NCI-H1436 (cell line): ENCODE measurements around the gene CACNA1I.
"Not testable (repeated sequence)": the region's sequence is repeated elsewhere in the genome, so short reads cannot be mapped to it uniquely, and the experiment has no call there.

Experiments
- DNase-seq: peaks from one replicate; lab custom pipeline; 2025; lab: John Stamatoyannopoulos, UW

The CACNA1I gene

DNA sequence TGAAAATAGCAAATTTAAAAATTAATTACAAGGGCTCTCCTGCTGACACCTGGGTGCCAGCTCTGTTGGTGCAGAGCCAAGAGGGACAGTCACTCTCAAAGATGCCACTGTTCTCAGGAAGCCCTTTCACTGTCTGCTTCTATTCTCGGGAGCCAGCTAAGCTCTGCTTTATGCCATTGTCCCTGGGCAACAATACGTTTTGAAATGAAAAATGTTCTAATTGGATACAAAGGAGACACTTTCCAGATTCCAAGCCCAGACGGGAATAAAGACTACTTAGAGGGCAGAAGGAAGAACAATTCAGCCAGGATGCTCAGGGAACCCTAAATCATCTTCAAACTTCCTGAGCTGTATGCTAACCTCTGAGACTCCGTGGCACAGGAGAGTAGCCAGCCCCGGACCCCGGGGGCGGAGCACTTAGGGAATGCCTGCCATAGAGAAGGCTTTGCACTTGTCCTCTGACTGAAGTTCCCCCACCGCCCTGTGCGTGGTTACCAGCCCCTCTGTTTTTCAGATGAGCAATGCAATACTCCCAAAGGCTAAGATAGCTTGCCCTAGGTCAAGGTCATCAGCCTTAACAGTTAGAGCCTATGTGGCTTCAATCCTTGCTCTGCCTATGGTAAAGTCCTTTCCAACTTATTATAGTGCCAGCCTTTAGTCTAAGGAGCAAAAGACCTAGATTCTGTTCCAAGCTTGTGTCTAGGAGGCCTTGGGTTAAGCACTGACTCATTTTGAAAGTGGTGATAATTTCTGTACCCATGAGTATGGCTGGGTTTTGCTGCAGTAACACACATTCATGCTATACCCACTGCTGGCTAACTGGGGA, 150.9 kb downstream of the CACNA1I start:
- DNase-seq: no peak

DNA sequence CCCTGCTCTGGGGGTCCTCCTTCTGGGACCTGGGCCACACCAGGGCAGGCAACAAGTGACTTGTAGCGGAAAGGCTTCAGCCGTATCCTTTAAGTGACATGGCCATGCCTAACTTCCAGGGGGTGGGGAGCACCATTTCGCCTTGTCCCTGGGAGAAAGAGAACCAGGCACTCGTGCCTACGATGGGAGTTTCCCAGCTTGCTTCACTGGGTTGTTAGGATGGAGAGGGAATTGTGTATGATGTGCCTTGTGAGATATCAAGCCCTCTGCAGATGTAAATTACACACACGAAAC, 151.4 kb downstream of the CACNA1I start:
- DNase-seq: no peak

GRCh38 chr22:39722501-39722900, 151.9 kb downstream of the CACNA1I start:
- no peak for DNase-seq

GRCh38 chr22:39723463-39723862, 152.9 kb downstream of the CACNA1I start:
- DNase-seq: no peak

- DNase-seq: no peak
These were observed 153.4 kb downstream of the CACNA1I start for GRCh38 chr22:39723899-39724351.

DNA sequence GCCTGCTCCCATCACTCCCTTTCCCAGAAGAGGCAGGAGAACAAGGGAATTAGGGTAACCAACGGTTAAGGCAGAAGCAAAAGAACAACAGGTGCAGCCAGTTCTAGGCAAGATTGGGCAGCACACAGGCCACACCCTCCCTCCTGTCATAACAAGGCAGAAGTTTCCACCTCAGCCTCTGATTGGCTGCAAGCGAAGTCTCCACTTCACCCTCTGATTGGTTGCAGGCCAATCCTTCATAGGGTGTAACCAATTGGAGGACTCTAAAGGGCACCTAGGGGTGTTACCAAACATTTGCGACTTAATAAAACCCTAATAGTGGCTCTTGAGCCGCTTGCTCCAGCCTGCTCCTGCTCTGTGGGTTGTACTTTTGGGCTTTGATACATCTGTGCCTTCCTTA, 153.8 kb downstream of the CACNA1I start:
- DNase-seq: no peak

GRCh38 chr22:39724857-39725256, 154.3 kb downstream of the CACNA1I start:
- DNase-seq: no peak

DNA sequence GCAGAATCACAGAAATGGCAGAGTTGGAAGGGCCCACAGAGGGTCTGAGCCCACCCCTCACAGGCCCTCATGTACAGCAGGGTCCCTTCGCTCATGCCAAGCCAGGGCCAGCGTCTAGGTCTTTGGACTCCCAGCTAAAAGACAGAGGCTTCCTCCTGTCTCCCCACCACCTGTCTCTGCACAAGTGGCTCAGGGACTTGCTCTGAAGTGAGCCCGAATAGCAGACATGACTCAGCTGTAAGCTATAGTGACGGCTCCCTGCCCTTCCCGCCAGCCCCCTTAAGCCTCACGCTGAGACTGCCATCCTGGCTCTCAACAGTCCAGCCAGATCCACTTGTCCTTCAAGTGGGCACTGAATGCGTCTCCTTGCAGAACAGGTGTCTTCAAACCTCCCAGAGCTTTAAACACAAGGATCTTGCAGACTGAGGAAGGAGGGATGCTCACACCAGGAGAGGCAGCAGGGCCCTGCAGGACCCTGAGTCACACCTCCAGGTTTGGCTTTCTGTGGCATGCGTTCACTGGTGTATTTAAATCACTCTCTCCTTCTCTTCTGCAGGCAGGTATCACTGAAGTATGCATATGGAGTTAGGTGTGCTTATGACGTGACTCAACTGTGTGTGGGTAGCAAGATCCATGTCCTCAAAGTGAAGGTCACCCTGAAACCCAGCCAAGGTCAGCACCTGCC, 154.9 kb downstream of the CACNA1I start:
- DNase-seq: no peak

- no peak for DNase-seq
These were observed 157.0 kb downstream of the CACNA1I start for GRCh38 chr22:39727541-39727940.

GRCh38 chr22:39728236-39728860, 157.8 kb downstream of the CACNA1I start:
- DNase-seq: no peak

DNA sequence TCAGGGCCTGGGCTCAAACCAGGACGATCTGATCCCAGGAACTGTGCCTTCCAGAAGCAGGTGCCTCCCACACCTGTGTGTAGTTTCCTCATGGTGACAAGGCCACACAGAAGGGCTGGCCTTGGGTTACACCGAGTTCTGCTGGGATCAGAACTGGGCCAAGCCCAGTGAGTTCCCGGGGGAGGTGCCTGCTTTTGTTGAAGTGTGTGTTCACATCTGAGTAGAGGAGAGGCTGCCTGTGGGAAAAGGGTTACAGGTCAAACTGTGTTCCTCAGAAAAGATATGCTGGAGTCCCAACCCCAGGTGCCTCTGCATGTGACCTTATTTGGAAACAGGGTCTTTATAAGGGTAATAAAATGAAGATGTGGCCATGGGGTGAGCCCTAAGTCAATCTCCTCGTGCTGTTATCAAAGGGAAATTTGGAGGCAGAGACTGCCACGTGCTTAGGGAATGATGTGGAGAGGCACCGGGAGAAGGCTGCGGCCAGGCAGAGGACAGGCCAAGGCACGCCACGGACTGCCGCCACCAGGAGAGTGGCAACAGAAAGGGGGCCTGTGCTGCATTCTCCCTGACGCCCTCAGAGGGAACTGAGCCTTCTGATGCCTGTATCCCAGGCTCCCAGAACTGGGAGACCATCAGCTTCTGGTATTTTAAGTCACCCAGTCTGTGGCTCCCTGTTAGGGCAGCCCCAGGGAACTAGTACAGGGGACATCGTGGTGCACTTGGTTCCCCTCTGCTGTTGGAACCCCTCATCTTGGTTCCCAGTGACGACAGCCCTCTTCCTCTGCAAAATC, 158.8 kb downstream of the CACNA1I start:
- no peak for DNase-seq

DNA sequence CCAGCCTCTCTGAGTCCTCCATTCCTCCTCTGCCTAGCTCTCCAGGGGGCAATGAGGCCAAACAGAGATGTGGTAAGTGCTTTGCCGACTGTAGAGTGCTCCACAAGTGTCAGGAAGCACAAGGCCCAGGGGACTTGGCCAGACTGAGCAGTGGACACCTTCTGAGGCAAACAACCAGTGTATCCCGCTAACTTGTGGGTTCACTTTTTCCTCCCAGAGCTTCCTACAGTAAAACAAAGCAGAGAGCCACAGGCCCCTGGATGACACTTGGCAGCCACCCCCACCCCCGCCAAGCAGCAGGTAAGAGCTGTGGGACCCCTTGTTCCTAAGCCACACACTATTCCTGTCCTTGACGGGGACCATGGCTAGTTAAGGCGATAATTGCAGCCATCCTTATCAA, 160.9 kb downstream of the CACNA1I start:
- DNase-seq: no peak

DNA sequence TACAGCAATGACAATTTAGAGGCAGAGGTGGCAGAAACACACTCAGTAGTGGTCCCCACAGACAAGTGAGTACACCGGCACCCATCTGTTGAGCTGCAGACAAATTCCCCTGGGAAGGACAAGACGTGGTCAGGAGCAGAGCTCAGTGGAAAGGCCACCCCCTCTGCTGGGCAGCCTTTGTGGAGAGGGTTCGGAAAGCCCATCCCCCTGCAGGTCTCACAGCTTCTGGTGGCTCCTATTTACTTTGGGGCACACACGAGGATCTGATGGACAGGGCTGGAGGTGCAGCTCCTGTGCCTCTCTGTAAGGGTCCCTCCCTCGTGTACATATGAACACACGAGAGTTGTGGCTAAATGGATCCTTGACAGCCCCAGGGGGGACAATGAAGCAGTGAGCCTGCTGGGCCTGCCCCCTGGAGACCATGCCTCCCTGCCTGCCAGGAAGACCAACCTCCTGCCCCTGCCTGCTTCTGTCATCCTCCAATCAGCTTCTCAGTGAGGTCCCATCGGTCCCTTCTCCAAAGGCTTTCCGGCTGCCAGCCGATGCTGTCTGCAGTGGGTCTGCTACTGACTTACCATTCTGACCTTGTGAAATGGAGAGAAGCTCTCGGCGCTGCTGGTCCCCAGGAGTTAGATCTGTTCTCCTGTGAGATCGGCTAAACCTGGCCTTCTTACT, 161.5 kb downstream of the CACNA1I start:
- DNase-seq: peak; percentile 73

DNA sequence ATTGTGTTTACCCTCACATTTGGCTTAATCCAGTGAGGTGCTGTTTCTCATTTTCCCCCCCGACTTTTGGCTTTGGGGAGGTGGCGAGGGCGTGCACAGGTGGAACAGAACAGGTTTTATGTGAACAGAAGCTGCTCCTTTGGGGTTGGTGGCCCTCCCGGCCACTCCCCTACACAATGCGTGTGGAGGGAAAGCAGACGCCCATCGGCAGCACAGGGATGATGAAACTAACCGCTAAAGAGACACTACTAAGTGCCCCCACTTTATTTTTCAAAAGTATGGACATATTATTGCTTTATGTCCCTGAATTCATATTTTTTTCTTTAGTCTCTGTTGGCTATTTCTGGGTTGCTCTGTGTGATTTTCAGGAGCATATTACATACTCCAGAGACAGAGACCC, 162.1 kb downstream of the CACNA1I start:
- no peak for DNase-seq

DNA sequence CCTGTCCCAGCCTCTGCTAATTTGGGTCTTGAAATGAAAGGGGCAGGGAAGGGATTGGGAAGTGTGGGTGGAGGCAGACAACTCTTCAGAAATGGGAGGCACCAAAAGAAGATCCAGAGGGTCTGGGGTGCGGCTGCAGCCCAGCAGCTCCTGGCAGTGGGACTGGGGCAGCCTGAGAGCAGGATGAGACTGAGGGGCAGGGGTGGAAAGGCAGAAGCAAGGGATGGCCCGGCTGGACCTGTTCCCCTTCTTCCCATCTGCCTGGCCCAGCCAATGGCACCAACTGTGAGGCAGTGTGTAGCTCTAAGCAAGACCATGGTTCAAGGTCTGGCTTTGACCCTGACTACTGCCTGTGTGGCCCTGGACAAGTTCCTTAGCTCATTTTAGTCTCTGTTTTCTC, 162.6 kb downstream of the CACNA1I start:
- no peak for DNase-seq

DNA sequence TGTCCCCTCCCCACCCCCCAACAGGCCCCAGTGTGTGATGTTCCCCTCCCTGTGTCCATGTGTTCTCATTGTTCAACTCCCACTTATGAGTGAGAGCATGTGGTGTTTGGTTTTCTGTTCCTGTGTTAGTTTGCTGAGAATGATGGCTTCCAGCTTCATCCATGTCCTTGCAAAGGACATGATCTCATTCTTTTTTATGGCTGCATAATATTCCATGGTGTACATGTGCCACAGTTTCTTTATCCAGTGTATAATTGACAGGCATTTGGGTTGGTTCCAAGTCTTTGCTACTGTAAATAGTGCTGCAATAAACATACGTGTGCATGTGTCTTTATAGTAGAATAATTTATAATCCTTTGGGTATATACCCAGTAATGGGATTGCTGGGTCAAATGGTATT, 163.5 kb downstream of the CACNA1I start:
- DNase-seq: not testable (repeated sequence)

DNA sequence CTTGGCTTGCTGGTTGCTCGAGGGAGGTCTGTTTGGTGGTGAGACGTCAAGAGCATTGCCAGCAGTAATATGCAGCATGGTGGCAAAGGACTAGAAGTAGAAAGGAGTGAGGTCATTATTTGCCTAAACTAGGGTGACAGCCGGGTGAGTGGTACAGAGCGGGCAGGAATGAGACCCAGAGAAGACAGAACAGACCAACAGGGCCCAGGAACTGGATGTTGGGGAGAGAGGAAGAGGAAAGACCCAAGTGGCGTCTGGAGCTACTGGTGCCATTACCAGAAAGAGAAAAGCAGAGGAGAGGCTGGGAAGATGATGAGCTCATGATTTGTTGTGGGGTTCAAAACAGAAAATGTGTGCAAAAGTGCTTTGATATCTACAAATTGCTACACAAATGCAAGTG, 164.3 kb downstream of the CACNA1I start:
- DNase-seq: no peak

DNA sequence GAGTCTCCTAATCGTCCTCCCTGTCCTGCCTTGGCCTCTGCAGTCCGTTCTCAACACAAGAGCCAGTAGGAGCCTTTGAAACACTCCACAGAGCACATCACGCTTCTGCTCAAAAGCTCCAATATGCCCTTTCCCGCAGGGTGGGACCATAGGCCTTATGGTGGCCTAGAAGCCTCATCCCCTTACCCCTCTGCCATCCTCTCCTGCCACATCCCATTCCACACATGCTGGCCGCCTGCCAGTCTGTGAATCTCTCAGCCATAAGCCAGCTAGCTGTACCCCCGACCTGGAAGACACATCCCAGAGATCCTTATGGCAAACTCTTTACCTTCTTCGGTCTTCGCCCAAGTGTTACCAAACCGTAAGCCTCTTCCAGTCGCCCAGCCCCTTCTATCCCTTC, 165.2 kb downstream of the CACNA1I start:
- no peak for DNase-seq

DNA sequence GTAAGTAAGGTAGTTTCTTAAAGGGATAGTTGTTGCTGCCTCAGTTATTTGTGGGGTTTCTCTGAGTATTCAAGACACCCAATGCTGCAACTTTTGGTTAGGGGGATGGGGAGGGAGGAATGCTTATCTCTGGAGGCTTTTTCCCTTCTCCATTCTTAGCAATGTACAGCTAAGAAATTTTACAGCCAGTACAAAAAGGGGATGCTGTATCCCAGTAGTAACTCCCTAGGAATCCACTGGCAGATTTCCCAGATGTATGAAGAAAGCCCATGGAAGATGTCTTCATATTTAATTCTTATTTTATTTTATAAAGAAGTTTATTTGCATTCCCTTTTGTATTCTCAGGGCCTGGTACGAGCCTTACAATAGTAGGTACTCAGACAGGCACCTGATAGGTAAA, 168.2 kb downstream of the CACNA1I start:
- no peak for DNase-seq
